Neural progenitor cell (in vitro differentiated cells): ENCODE measurements around the gene GALM. TPM values are rescaled to one million over a fixed set of nuclear protein-coding genes. Genes with fewer than 3 reads are reported as not detected.
A peak's percentile ranks its signal among the peaks of the same experiment; 100 is the strongest.

Experiments
- DNase-seq: peaks from one replicate; pipeline ENCODE4 v3.0.0-alpha.2; 2016; ENCODE audit warnings: low spot score
- H2AFZ ChIP-seq: fragments of 200-600 bp; sonication (generic); replicated peaks from 2 replicates; pipeline ENCODE4 v1.6.1; 2016; ENCODE audit warnings: antibody characterized with exemption
- H3F3A ChIP-seq: fragments of 200-600 bp; sonication (generic); 2 replicates; pipeline ENCODE4 v1.6.1; 2016; ENCODE audit warnings: antibody characterized with exemption, low read depth
- H3K27ac ChIP-seq: fragments of 200-600 bp; sonication (generic); 2 replicates; pipeline ENCODE4 v1.5.1; 2016; ENCODE audit warnings: mild to moderate bottlenecking
- H3K27me3 ChIP-seq: fragments of 200-600 bp; sonication (generic); 2 replicates; pipeline ENCODE4 v1.6.1; 2016; ENCODE audit warnings: mild to moderate bottlenecking, moderate library complexity
- H3K36me3 ChIP-seq: fragments of 200-600 bp; sonication (generic); 2 replicates; pipeline ENCODE4 v1.5.1; 2016
- H3K4me1 ChIP-seq: fragments of 200-600 bp; sonication (generic); 2 replicates; pipeline ENCODE4 v1.6.1; 2016; ENCODE audit warnings: mixed run types
- H3K4me2 ChIP-seq: fragments of 200-600 bp; sonication (generic); 2 replicates; pipeline ENCODE4 v1.6.1; 2016
- H3K4me3 ChIP-seq: fragments of 200-600 bp; sonication (generic); 2 replicates; pipeline ENCODE4 v1.5.1; 2016
- H3K79me2 ChIP-seq: fragments of 200-600 bp; sonication (generic); 2 replicates; pipeline ENCODE4 v1.6.1; 2016; ENCODE audit warnings: low read depth
- H3K9ac ChIP-seq: fragments of 200-600 bp; sonication (generic); 2 replicates; pipeline ENCODE4 v1.6.1; 2016
- H3K9me3 ChIP-seq: fragments of 200-600 bp; sonication (generic); 2 replicates; pipeline ENCODE4 v1.5.1; 2016; ENCODE audit warnings: low read depth
- H4K20me1 ChIP-seq: fragments of 200-600 bp; sonication (generic); 2 replicates; pipeline ENCODE4 v1.6.1; 2016; ENCODE audit warnings: low read depth
- H3K27ac Mint-ChIP-seq: 3 replicates; pipeline ENCODE4 v1.8.0; 2021; ENCODE audit warnings: mixed read lengths
- H3K27me3 Mint-ChIP-seq: 2 replicates; pipeline ENCODE4 v1.8.0; 2022; ENCODE audit warnings: low read depth, mild to moderate bottlenecking, inconsistent platforms, moderate library complexity, mixed read lengths; ENCODE audit not compliant: insufficient read depth
- H3K36me3 Mint-ChIP-seq: 3 replicates; pipeline ENCODE4 v1.8.0; 2021; ENCODE audit warnings: mixed read lengths
- H3K4me1 Mint-ChIP-seq: 3 replicates; pipeline ENCODE4 v1.8.0; 2021; ENCODE audit warnings: mixed read lengths
- H3K4me3 Mint-ChIP-seq: 3 replicates; pipeline ENCODE4 v1.8.0; 2021; ENCODE audit warnings: mild to moderate bottlenecking, moderate library complexity, mixed read lengths
- H3K9me3 Mint-ChIP-seq: 3 replicates; pipeline ENCODE4 v1.8.0; 2020; ENCODE audit warnings: mixed read lengths
- EZH2 ChIP-seq: fragments of 200-600 bp; sonication (generic); IDR thresholded peaks from 2 replicates; pipeline ENCODE4 v1.6.1; 2017; ENCODE audit warnings: antibody characterized with exemption, mild to moderate bottlenecking, moderate library complexity
- EZH2phosphoT487 ChIP-seq: fragments of 200-600 bp; sonication (generic); IDR thresholded peaks from 2 replicates; pipeline ENCODE4 v1.6.1; 2017; ENCODE audit warnings: antibody characterized with exemption
- total RNA-seq: library from RNA; depleted of rRNA; stranded (reverse); fragments of >200 nt; gene quantifications from 2 replicates; pipeline ENCODE4 v1.2.3, GENCODE V29; 2015; ENCODE audit warnings: low replicate concordance
- TF ChIP-seq, protein P1 (sequence below): fragments of 200-600 bp; sonication (generic); IDR thresholded peaks from 2 replicates; pipeline ENCODE4 v1.5.1; 2017; ENCODE audit warnings: antibody characterized with exemption, mild to moderate bottlenecking

Gene GALM
- total RNA-seq, 1 donor from 2014 or later: 7.1 TPM

DNA sequence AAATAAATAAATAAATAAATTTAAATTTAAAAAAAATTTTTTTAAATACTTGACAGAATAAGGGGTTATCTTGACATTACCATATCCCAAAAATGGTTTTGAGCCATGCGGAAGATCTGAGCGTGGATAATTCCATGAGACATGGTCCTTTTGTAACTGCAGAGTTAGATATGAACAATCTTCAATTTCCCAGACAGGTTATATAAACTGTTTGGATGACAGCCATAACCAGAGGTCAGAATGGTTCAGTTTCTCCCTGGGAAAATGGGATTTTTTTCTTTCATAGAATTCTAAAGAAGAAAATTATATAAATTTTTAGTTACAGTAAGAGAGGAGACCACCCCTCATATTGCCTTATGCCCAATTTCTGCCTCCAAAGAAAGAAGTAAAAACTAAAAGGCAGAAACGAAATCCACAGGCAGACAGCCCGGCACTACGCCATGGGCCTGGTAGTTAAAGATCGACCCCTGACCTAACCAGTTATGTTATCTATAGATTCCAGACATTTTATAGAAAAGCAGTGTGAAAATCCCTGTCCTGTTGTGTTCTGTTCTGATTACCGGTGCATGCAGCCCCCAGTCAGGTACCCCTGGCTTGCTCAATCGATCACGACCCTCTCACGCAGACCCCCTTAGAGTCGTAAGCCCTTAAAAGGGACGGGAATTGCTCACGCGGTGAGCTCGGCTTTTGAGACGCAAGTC lies 3.0 kb downstream of the GALM start:
- H3K4me1 Mint-ChIP-seq: peaks cover 35% of the 10 kb centered on the region
- Histone ChIP-seq H3K79me2 (no peaks in the 10 kb centered on the region), H3K27me3 (no peaks in the 10 kb centered on the region), H3K4me3 (no peak overlapping the region), H3K9ac (no peak overlapping the region), H3K4me2 (no peak overlapping the region), H3K9me3 (no peaks in the 10 kb centered on the region), H3F3A (peaks cover 7% of the 10 kb centered on the region), H3K4me1 (peaks cover 8% of the 10 kb centered on the region), H3K36me3 (no peaks in the 10 kb centered on the region), H3K27ac (no peak overlapping the region), H4K20me1 (no peaks in the 10 kb centered on the region), H2AFZ (no peak overlapping the region)
- peaks cover 2% of the 10 kb centered on the region for H3K27me3 Mint-ChIP-seq
- H3K36me3 Mint-ChIP-seq: no peaks in the 10 kb centered on the region
- no peak overlapping the region for H3K27ac Mint-ChIP-seq
- H3K4me3 Mint-ChIP-seq: no peak overlapping the region
- no peaks in the 10 kb centered on the region for H3K9me3 Mint-ChIP-seq
- TF ChIP-seq, protein P1, sequence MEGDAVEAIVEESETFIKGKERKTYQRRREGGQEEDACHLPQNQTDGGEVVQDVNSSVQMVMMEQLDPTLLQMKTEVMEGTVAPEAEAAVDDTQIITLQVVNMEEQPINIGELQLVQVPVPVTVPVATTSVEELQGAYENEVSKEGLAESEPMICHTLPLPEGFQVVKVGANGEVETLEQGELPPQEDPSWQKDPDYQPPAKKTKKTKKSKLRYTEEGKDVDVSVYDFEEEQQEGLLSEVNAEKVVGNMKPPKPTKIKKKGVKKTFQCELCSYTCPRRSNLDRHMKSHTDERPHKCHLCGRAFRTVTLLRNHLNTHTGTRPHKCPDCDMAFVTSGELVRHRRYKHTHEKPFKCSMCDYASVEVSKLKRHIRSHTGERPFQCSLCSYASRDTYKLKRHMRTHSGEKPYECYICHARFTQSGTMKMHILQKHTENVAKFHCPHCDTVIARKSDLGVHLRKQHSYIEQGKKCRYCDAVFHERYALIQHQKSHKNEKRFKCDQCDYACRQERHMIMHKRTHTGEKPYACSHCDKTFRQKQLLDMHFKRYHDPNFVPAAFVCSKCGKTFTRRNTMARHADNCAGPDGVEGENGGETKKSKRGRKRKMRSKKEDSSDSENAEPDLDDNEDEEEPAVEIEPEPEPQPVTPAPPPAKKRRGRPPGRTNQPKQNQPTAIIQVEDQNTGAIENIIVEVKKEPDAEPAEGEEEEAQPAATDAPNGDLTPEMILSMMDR: no peak
- TF ChIP-seq EZH2: no peak
- no peak for TF ChIP-seq EZH2phosphoT487
- no peak for DNase-seq

DNA sequence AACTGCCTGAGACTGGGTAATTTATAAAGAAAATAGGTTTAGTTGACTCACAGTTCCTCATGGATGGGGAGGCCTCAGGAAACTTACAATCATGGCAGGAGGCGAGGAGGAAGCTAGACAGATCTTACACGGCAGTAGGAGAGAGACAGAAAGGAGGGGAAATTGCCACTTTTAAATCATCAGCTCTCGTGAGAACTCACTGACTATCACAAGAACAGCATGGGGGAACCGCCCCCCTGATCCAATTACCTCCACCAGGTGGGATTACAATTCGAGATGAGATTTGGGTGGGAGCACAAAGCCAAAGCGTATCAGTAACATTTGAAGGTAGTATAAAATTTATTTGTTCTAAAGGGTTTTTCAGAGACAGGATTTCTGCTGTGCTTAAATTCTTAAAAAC lies 5.4 kb downstream of the GALM start:
- peaks cover 8% of the 10 kb centered on the region for H3K4me1 ChIP-seq
- H2AFZ ChIP-seq: no peak overlapping the region
- no peaks in the 10 kb centered on the region for H3K79me2 ChIP-seq
- no peak overlapping the region for H3K27ac ChIP-seq
- H3K9ac ChIP-seq: no peak overlapping the region
- no peak overlapping the region for H3K4me2 ChIP-seq
- H3F3A ChIP-seq: peaks cover 4% of the 10 kb centered on the region
- H3K9me3 Mint-ChIP-seq: no peaks in the 10 kb centered on the region
- H3K27ac Mint-ChIP-seq: peak overlapping the region; percentile 16
- peaks cover 2% of the 10 kb centered on the region for H3K27me3 Mint-ChIP-seq
- H3K4me3 Mint-ChIP-seq: no peak overlapping the region
- no peaks in the 10 kb centered on the region for H3K27me3 ChIP-seq
- H3K4me3 ChIP-seq: no peak overlapping the region
- H3K9me3 ChIP-seq: no peaks in the 10 kb centered on the region
- H3K36me3 ChIP-seq: no peaks in the 10 kb centered on the region
- DNase-seq: no peak
- H4K20me1 ChIP-seq: no peaks in the 10 kb centered on the region
- H3K36me3 Mint-ChIP-seq: peaks cover 8% of the 10 kb centered on the region
- peaks cover 30% of the 10 kb centered on the region for H3K4me1 Mint-ChIP-seq
- TF ChIP-seq EZH2phosphoT487 (no peak), EZH2 (no peak)
- TF ChIP-seq, protein P1: no peak

DNA sequence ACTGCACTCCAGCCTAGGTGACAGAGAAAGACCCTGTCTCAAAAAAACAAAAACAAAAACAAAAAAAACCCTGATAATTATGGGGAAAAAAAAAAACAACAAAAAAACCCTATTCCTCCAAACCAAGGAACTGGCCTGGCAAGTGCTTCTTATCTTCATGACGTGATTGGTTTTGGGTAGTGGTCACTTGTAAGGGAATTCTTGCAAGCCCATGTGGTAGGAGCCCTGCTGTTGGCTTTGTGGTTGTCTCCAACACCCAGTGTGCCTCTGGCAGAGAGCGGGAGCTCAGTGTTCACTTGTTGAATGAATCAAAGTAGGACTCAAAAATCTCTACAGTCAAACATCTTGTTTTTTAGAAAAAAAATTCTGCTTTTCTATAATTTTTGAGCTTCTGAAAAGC lies 6.0 kb downstream of the GALM start:
- no peaks in the 10 kb centered on the region for H3F3A ChIP-seq
- no peaks in the 10 kb centered on the region for H3K79me2 ChIP-seq
- no peak overlapping the region for H3K9ac ChIP-seq
- H2AFZ ChIP-seq: no peak overlapping the region
- no peaks in the 10 kb centered on the region for H3K27me3 ChIP-seq
- Mint-ChIP-seq H3K4me1 (peaks cover 24% of the 10 kb centered on the region), H3K9me3 (no peaks in the 10 kb centered on the region), H3K27me3 (peaks cover 2% of the 10 kb centered on the region), H3K36me3 (peaks cover 10% of the 10 kb centered on the region), H3K4me3 (no peak overlapping the region), H3K27ac (no peak overlapping the region)
- no peak for DNase-seq
- no peaks in the 10 kb centered on the region for H4K20me1 ChIP-seq
- no peak overlapping the region for H3K4me3 ChIP-seq
- H3K27ac ChIP-seq: no peak overlapping the region
- no peaks in the 10 kb centered on the region for H3K9me3 ChIP-seq
- TF ChIP-seq EZH2phosphoT487 (no peak), EZH2 (no peak)
- TF ChIP-seq, protein P1: no peak
- peaks cover 8% of the 10 kb centered on the region for H3K4me1 ChIP-seq
- no peaks in the 10 kb centered on the region for H3K36me3 ChIP-seq
- H3K4me2 ChIP-seq: no peak overlapping the region
